Fibroblast of lung (primary cell): ENCODE data around the gene SLC38A7. TPM values are rescaled to one million over a fixed set of nuclear protein-coding genes. Genes with fewer than 3 reads are reported as not detected.

Experiments used
- DNase-seq, 2 donors: peaks; one replicate each; pipeline versions ENCODE4 v3.0.0 to v3.0.0-alpha.2; 2010; ENCODE audit warnings: low read depth in 2 of 2
- H2AFZ ChIP-seq: 2 replicates; pipeline ENCODE4 v1.5.1; 2012; ENCODE audit warnings: low read length, control low read depth, inconsistent platforms
- H3K27ac ChIP-seq: 2 replicates; pipeline ENCODE4 v1.5.1; 2011; ENCODE audit warnings: low read length, control low read depth; ENCODE audit not compliant: insufficient read depth
- H3K27me3 ChIP-seq: 2 replicates; pipeline ENCODE4 v1.5.1; 2011; ENCODE audit warnings: mild to moderate bottlenecking, low read length; ENCODE audit not compliant: control insufficient read depth, insufficient read depth
- H3K36me3 ChIP-seq: 2 replicates; pipeline ENCODE4 v1.5.1; 2011; ENCODE audit warnings: low read length; ENCODE audit not compliant: control insufficient read depth, insufficient read depth
- H3K4me1 ChIP-seq: 2 replicates; pipeline ENCODE4 v1.5.1; 2011; ENCODE audit warnings: low read length; ENCODE audit not compliant: control insufficient read depth, insufficient read depth; ENCODE audit errors: extremely low read depth
- H3K4me2 ChIP-seq: 2 replicates; pipeline ENCODE4 v1.5.1; 2011; ENCODE audit warnings: low read length, control low read depth; ENCODE audit not compliant: insufficient read depth; ENCODE audit errors: extremely low read depth
- H3K4me3 ChIP-seq, 4 experiments: fragments of 200-600 bp in 1 of 4; sonication (generic) in 1 of 4; replicated peaks in 1 of 4; 2 replicates each; pipeline ENCODE4 v1.5.1; 2011 to 2016; ENCODE audit warnings: low read length in 4 of 4, low read depth in 3 of 4, mild to moderate bottlenecking in 3 of 4, control low read depth in 2 of 4, inconsistent platforms in 1 of 4, mixed read lengths in 1 of 4; ENCODE audit not compliant: insufficient read depth in 1 of 4; ENCODE audit errors: control extremely low read depth in 1 of 4
- H3K79me2 ChIP-seq: 2 replicates; pipeline ENCODE4 v1.5.1; 2012; ENCODE audit warnings: mild to moderate bottlenecking, low read length, inconsistent platforms; ENCODE audit not compliant: control insufficient read depth, insufficient read depth
- H3K9ac ChIP-seq: 2 replicates; pipeline ENCODE4 v1.5.1; 2011; ENCODE audit warnings: mild to moderate bottlenecking, low read length, control low read depth; ENCODE audit not compliant: insufficient read depth
- H3K9me3 ChIP-seq: 2 replicates; pipeline ENCODE4 v1.5.1; 2012; ENCODE audit warnings: low read depth, low read length; ENCODE audit not compliant: control insufficient read depth, insufficient read depth
- H4K20me1 ChIP-seq: 2 replicates; pipeline ENCODE4 v1.5.1; 2011; ENCODE audit warnings: low read length; ENCODE audit not compliant: control insufficient read depth, insufficient read depth; ENCODE audit errors: extremely low read depth
- CTCF ChIP-seq, 2 donors: IDR thresholded peaks in 1 of 2; conservative IDR thresholded peaks in 1 of 2; 1 replicate in 1 of 2; 2 replicates in 1 of 2; pipeline ENCODE4 v1.5.1; 2011 to 2012; ENCODE audit warnings: low read length in 2 of 2, control low read depth in 1 of 2, inconsistent platforms in 1 of 2, low read depth in 1 of 2, mild to moderate bottlenecking in 1 of 2
- EZH2 ChIP-seq: IDR thresholded peaks from 2 replicates; pipeline ENCODE4 v1.5.1; 2012; ENCODE audit warnings: low read length, control low read depth, mild to moderate bottlenecking; ENCODE audit errors: missing control alignments
- polyA plus RNA-seq, 2 donors: library from polyadenylated mRNA; depleted of rRNA in 1 of 2; stranded (reverse) in 1 of 2; unstranded in 1 of 2; fragments of >200 nt; gene quantifications; 2 replicates each; pipeline ENCODE4 v1.2.1, GENCODE V29; 2011 to 2012; ENCODE audit warnings: missing spikeins in 1 of 2
- total RNA-seq: library from RNA; depleted of rRNA; stranded (reverse); fragments of >200 nt; gene quantifications from 2 replicates; pipeline ENCODE4 v1.2.1, GENCODE V29; 2014

SLC38A7 gene
- total and polyA plus RNA-seq, 2 donors (not counting 1 experiment from before 2014, with no cell fraction given): 15.4 to 30.1 TPM

- Histone ChIP-seq H3K4me3 (no peak overlapping the region), H3K27me3 (no peaks in the 10 kb centered on the region), H3K79me2 (no peaks in the 10 kb centered on the region), H3K36me3 (peaks cover 6% of the 10 kb centered on the region), H3K4me2 (no peak overlapping the region), H4K20me1 (no peaks in the 10 kb centered on the region), H3K9me3 (no peaks in the 10 kb centered on the region), H3K4me1 (no peaks in the 10 kb centered on the region), H2AFZ (no peak overlapping the region), H3K9ac (no peak overlapping the region), H3K27ac (no peak overlapping the region)
- peak in 1 of 2 donors; percentile 31 for DNase-seq
- TF ChIP-seq CTCF (conservative IDR thresholded peaks at IDR 0.05 in 1 of 2, IDR thresholded peaks at IDR 0.05 in 1 of 2; ENCODE audit: low read depth in 1 of 2, low read length in 2 of 2) (no peak), EZH2 (no peak)
Observed at GRCh38 chr16:58716468-58716867, 31.9 kb upstream of the SLC38A7 start.

GRCh38 chr16:58713742-58714141 lies 29.2 kb upstream of the SLC38A7 start:
- Histone ChIP-seq H3K27ac (no peak overlapping the region), H3K4me1 (no peaks in the 10 kb centered on the region), H3K9ac (no peak overlapping the region), H3K9me3 (no peaks in the 10 kb centered on the region), H3K4me3 (no peak overlapping the region), H3K4me2 (no peak overlapping the region), H3K79me2 (no peaks in the 10 kb centered on the region), H2AFZ (no peak overlapping the region), H3K36me3 (peaks cover 6% of the 10 kb centered on the region), H4K20me1 (no peaks in the 10 kb centered on the region), H3K27me3 (no peaks in the 10 kb centered on the region)
- no peak for TF ChIP-seq CTCF (conservative IDR thresholded peaks at IDR 0.05 in 1 of 2, IDR thresholded peaks at IDR 0.05 in 1 of 2; ENCODE audit: low read depth in 1 of 2, low read length in 2 of 2)
- no peak for TF ChIP-seq EZH2
- no peak for DNase-seq

- TF ChIP-seq CTCF (conservative IDR thresholded peaks at IDR 0.05 in 1 of 2, IDR thresholded peaks at IDR 0.05 in 1 of 2; ENCODE audit: low read depth in 1 of 2, low read length in 2 of 2) (no peak), EZH2 (no peak)
- H3K9me3 ChIP-seq: no peaks in the 10 kb centered on the region
- no peak overlapping the region for H2AFZ ChIP-seq
- H3K4me3 ChIP-seq: no peak overlapping the region
- H3K4me1 ChIP-seq: no peaks in the 10 kb centered on the region
- H3K9ac ChIP-seq: no peak overlapping the region
- H3K79me2 ChIP-seq: no peaks in the 10 kb centered on the region
- H3K27me3 ChIP-seq: no peaks in the 10 kb centered on the region
- no peak overlapping the region for H3K27ac ChIP-seq
- no peak overlapping the region for H3K4me2 ChIP-seq
- peaks cover 6% of the 10 kb centered on the region for H3K36me3 ChIP-seq
- no peaks in the 10 kb centered on the region for H4K20me1 ChIP-seq
- DNase-seq: no peak
Observed at GRCh38 chr16:58709333-58709732, 24.8 kb upstream of the SLC38A7 start.
